Tibial nerve (tissue), 4 donors: ENCODE measurements around the gene TCAP. TPM values are rescaled to one million over a fixed set of nuclear protein-coding genes. Genes with fewer than 3 reads are reported as not detected.
"Not testable (repeated sequence)": the region's sequence is repeated elsewhere in the genome, so short reads cannot be mapped to it uniquely, and the experiment has no call there.

Experiments
- DNase-seq, 2 donors: peaks; one replicate each; pipeline ENCODE4 v3.0.0-alpha.2; 2019; ENCODE audit warnings: low spot score in 2 of 2
- H3K27ac ChIP-seq, 4 donors: fragments of 200-600 bp; sonication (generic) in 3 of 4; one replicate each; pipeline ENCODE4 v1.5.1; 2017 to 2019; ENCODE audit warnings: mild to moderate bottlenecking in 1 of 4
- H3K27me3 ChIP-seq, 2 donors: fragments of 200-600 bp; sonication (generic) in 1 of 2; one replicate each; pipeline versions ENCODE4 v1.5.1 to v1.6.0; 2017 to 2019
- H3K36me3 ChIP-seq, 3 donors: fragments of 200-600 bp; sonication (generic); one replicate each; pipeline ENCODE4 v1.5.1; 2018 to 2019
- H3K4me1 ChIP-seq, 4 donors: fragments of 200-600 bp; sonication (generic) in 3 of 4; one replicate each; pipeline ENCODE4 v1.5.1; 2017 to 2019
- H3K4me3 ChIP-seq, 4 donors: fragments of 200-600 bp; sonication (generic) in 3 of 4; one replicate each; pipeline ENCODE4 v1.5.1; 2017 to 2019; ENCODE audit warnings: mild to moderate bottlenecking in 1 of 4, moderate library complexity in 1 of 4
- H3K9me3 ChIP-seq, 4 donors: fragments of 200-600 bp; sonication (generic) in 3 of 4; one replicate each; pipeline ENCODE4 v1.5.1; 2017 to 2019
- EP300 ChIP-seq, 2 donors: sonication (generic); formaldehyde crosslinking; IDR thresholded peaks; one replicate each; pipeline ENCODE4 v1.6.1; 2017; ENCODE audit warnings: antibody characterized with exemption in 2 of 2, mild to moderate bottlenecking in 1 of 2
- POLR2A ChIP-seq, 2 donors: fragments of 450-650 bp; IDR thresholded peaks; one replicate each; pipeline ENCODE4 v1.6.1; 2017; ENCODE audit warnings: antibody characterized with exemption in 2 of 2, mild to moderate bottlenecking in 2 of 2, moderate library complexity in 2 of 2
- WGBS, 2 donors: methylation state at CpG; one replicate each; pipeline ENCODE4 v1.1.5; 2018; 5-methylcytosine and 5-hydroxymethylcytosine counted together
- total RNA-seq, 4 donors: library from RNA; depleted of rRNA; stranded (reverse); fragments of >200 nt; gene quantifications; one replicate each; pipeline ENCODE4 v1.1.0, GENCODE V29; 2016
- TF ChIP-seq, protein P1 (sequence below), 5 experiments: fragments of 200-600 bp in 3 of 5; fragments of 450-650 bp in 2 of 5; sonication (generic) in 3 of 5; IDR thresholded peaks; one replicate each; pipeline ENCODE4 v1.5.1; 2016 to 2019; ENCODE audit warnings: antibody characterized with exemption in 5 of 5, mild to moderate bottlenecking in 3 of 5, moderate library complexity in 2 of 5

TCAP gene
- total RNA-seq, 4 donors from 2014 or later, result 0.30 to 5.5 (median 0.61) TPM

- TF ChIP-seq, protein P1, sequence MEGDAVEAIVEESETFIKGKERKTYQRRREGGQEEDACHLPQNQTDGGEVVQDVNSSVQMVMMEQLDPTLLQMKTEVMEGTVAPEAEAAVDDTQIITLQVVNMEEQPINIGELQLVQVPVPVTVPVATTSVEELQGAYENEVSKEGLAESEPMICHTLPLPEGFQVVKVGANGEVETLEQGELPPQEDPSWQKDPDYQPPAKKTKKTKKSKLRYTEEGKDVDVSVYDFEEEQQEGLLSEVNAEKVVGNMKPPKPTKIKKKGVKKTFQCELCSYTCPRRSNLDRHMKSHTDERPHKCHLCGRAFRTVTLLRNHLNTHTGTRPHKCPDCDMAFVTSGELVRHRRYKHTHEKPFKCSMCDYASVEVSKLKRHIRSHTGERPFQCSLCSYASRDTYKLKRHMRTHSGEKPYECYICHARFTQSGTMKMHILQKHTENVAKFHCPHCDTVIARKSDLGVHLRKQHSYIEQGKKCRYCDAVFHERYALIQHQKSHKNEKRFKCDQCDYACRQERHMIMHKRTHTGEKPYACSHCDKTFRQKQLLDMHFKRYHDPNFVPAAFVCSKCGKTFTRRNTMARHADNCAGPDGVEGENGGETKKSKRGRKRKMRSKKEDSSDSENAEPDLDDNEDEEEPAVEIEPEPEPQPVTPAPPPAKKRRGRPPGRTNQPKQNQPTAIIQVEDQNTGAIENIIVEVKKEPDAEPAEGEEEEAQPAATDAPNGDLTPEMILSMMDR (IDR thresholded peaks at IDR 0.05), result no peak
- no peak for TF ChIP-seq EP300 (IDR thresholded peaks at IDR 0.05)
- no peak for TF ChIP-seq POLR2A (IDR thresholded peaks at IDR 0.05)
- no peak for DNase-seq
- no peak overlapping the region for H3K4me3 ChIP-seq
- peaks cover 0 to 76% (median 7%) of the 10 kb centered on the region in 3 donors for H3K36me3 ChIP-seq
- WGBS, 2 donors, result 71% methylated on average over 14 of the region's 14 CpGs
- no peaks in the 10 kb centered on the region for H3K9me3 ChIP-seq
- H3K4me1 ChIP-seq, result peaks cover 0 to 53% (median 33%) of the 10 kb centered on the region in 4 donors
- peak overlapping the region in 2 of 4 donors; percentile 18 to 97 for H3K27ac ChIP-seq
- no peaks in the 10 kb centered on the region for H3K27me3 ChIP-seq
These were observed 44.3 kb downstream of the TCAP start for GRCh38 chr17:39709319-39709997.

GRCh38 chr17:39709998-39710964 is 45.1 kb downstream of the TCAP start:
- peak overlapping the region in 1 of 4 donors; percentile 97 for H3K27ac ChIP-seq
- TF ChIP-seq POLR2A (IDR thresholded peaks at IDR 0.05), result no peak
- TF ChIP-seq, protein P1 (IDR thresholded peaks at IDR 0.05), result no peak
- no peak for TF ChIP-seq EP300 (IDR thresholded peaks at IDR 0.05)
- peaks cover 0 to 45% (median 25%) of the 10 kb centered on the region in 4 donors for H3K4me1 ChIP-seq
- H3K27me3 ChIP-seq, result no peaks in the 10 kb centered on the region
- no peaks in the 10 kb centered on the region for H3K9me3 ChIP-seq
- peaks cover 0 to 85% (median 7%) of the 10 kb centered on the region in 3 donors for H3K36me3 ChIP-seq
- H3K4me3 ChIP-seq, result no peak overlapping the region
- WGBS, 2 donors, result 84 to 87% methylated on average over 20 of the region's 20 CpGs
- DNase-seq, result no peak

- 79 to 84% methylated on average over 11 of the region's 11 CpGs for WGBS, 2 donors
- H3K27me3 ChIP-seq, H3K4me3 ChIP-seq, H3K27ac ChIP-seq, DNase-seq, H3K9me3 ChIP-seq: not testable (repeated sequence)
- Histone ChIP-seq H3K4me1 (peaks cover 0 to 37% (median 17%) of the 10 kb centered on the region in 4 donors), H3K36me3 (peaks cover 2 to 93% (median 7%) of the 10 kb centered on the region in 3 donors)
These were observed 45.9 kb downstream of the TCAP start for GRCh38 chr17:39711071-39711470.

- Histone ChIP-seq H3K36me3 (peaks cover 3 to 100% (median 7%) of the 10 kb centered on the region in 3 donors), H3K4me3 (no peak overlapping the region)
These were observed 46.7 kb downstream of the TCAP start for GRCh38 chr17:39711851-39712250.

GRCh38 chr17:39714234-39714633 is 49.1 kb downstream of the TCAP start:
- WGBS, 2 donors, result 73 to 81% methylated on average over 4 of the region's 4 CpGs
- Histone ChIP-seq H3K27ac (no peak overlapping the region), H3K36me3 (peaks cover 3 to 100% (median 7%) of the 10 kb centered on the region in 3 donors), H3K4me3 (no peak overlapping the region), H3K4me1 (peaks cover 0 to 5% (median 0%) of the 10 kb centered on the region in 4 donors), H3K27me3 (no peaks in the 10 kb centered on the region), H3K9me3 (no peaks in the 10 kb centered on the region)
- no peak for DNase-seq
- TF ChIP-seq, protein P1 (IDR thresholded peaks at IDR 0.05), result no peak
- TF ChIP-seq POLR2A (IDR thresholded peaks at IDR 0.05), result no peak
- TF ChIP-seq EP300 (IDR thresholded peaks at IDR 0.05), result no peak

More at GRCh38 chr17:39711851-39712250, 46.7 kb downstream of the TCAP start:
- TF ChIP-seq EP300 (IDR thresholded peaks at IDR 0.05) (no peak), POLR2A (IDR thresholded peaks at IDR 0.05) (no peak)
- TF ChIP-seq, protein P1 (IDR thresholded peaks at IDR 0.05), result no peak
- Histone ChIP-seq H3K4me1 (peaks cover 0 to 29% (median 10%) of the 10 kb centered on the region in 4 donors), H3K27ac (no peak overlapping the region), H3K9me3 (no peaks in the 10 kb centered on the region), H3K27me3 (no peaks in the 10 kb centered on the region)
- 89 to 91% methylated on average over 10 of the region's 10 CpGs for WGBS, 2 donors
- no peak for DNase-seq
